H1 (cell line): Measurements from ENCODE around the gene RGMB. TPM values are rescaled to one million over a fixed set of nuclear protein-coding genes. Genes with fewer than 3 reads are reported as not detected.
A peak's percentile ranks its signal among the peaks of the same experiment; 100 is the strongest.

ENCODE experiments used
- CHD7 ChIP-seq: fragments of 300-600 bp; sonication (generic); IDR thresholded peaks from 2 replicates; pipeline ENCODE4 v1.7.1; 2012; ENCODE audit warnings: low read length, moderate library complexity, mild to moderate bottlenecking, inconsistent platforms; ENCODE audit not compliant: insufficient replicate concordance
- polyA plus RNA-seq, 7 experiments: library from polyadenylated mRNA; depleted of rRNA in 3 of 7; stranded (reverse) in 5 of 7; unstranded in 2 of 7; fragments of >200 nt in 5 of 7; fragments of 200-250 nt in 2 of 7; gene quantifications; 1 replicate in 5 of 7; 2 replicates in 1 of 7; 4 replicates in 1 of 7; pipeline versions ENCODE4 v1.2.1 to v1.2.3, GENCODE V29; 2011 to 2013; ENCODE audit warnings: missing spikeins in 2 of 7, mixed read lengths in 2 of 7
- total RNA-seq: library from RNA; stranded (reverse); fragmentation: NEBNext Ultra II Directional; extraction: Animal tissue kit (Norgen Biotek cat#: 25700); gene quantifications from 2 replicates; pipeline ENCODE4 v1.2.1, GENCODE V29; 2021

RGMB gene
- total and polyA plus RNA-seq, 2 of the 8 experiments (the other 6 are each of a cell fraction or from before 2014, with no cell fraction given) = 11.7 to 27.0 TPM

GRCh38 chr5:98767581-98767980 lies 5.9 kb upstream of the RGMB start (continued):
- peak; percentile 73 for TF ChIP-seq CHD7
- TF ChIP-seq, all 59 proteins: peak for 1
